T-helper 1 cell treated with Interleukin-12 subunit alpha and Interleukin-12 subunit beta and Interleukin-4 antibody, amounts not matched to agents 30 ng/mL and 1 ng/mL, for 36 hours (primary cell): ENCODE measurements around the gene DCAF10. TPM values are rescaled to one million over a fixed set of nuclear protein-coding genes. Genes with fewer than 3 reads are reported as not detected.

Source experiments
- intact Hi-C: fragments of 100-400 bp; cut with micrococcal nuclease; formaldehyde crosslinking; loops from one replicate; pipeline ENCODE4 v1.15.1; 2024
- total RNA-seq: library from RNA; stranded (reverse); gene quantifications from 2 replicates; pipeline ENCODE4 v1.2.3, GENCODE V29; 2022

DCAF10 gene
- total RNA-seq, 1 donor from 2014 or later, result 17.7 TPM

DNA sequence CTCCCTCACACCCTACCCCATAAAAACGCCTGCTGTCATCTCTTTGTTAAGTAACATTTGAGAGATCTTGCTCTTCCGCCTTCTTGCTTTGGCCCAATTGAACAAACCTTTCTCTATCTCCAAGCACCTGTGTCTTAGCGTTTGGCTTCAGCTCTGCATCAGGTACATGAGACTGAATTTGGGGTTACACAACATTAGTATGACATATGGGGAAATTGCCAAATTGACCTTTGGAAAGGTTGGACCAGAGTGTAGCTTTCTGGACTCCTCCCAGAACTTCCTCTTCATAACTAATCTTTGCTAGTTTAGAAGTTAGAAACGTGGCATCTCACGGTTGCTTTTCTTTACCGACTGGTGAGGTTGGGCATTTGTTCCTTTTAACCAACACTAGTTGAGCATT lies 12.3 kb upstream of the DCAF10 start:
- intact Hi-C loops, result loop anchor here (10.0 kb wide), 1 partner anchor 1214 kb away; the partner anchor contains the start of gene MELK

DNA sequence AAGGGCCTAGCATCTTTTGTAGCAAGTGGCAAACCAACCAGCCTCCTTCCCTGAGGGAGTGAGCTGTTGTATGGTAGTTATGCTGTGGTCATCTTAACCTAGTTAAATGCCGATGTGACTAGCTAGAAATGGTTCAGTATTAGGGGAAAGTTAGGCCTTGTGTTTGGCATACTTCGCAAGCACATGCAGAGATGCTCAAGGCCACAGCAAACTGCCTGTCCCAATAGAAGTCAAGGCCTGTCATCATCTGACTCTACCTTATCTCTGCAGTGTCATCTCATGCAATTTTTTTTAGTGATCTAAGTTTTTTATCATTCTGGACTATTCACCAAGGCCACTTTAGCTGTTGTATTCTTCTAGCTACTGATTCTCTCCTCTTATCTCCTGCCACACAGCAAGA lies 10.5 kb upstream of the DCAF10 start:
- intact Hi-C loops, result no loop called here

DNA sequence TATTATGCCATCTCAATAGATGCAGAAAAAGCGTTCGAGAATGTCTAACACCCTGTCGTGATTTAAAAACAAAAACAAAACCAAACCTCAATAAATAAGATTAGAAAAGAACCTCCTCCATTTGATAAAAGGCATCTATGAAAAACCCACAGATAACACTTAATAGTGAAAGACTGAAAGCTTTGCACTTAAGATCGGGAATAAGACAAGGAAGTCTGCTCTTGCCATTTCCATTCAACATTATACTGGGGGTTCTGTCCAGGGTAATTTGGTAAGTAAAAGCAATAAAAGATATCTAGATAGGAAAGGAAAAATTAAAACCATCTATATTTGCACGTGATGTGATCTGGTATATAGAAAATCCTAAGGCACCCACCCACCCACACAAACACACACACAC lies 8.5 kb upstream of the DCAF10 start:
- intact Hi-C loops, result no loop called here

DNA sequence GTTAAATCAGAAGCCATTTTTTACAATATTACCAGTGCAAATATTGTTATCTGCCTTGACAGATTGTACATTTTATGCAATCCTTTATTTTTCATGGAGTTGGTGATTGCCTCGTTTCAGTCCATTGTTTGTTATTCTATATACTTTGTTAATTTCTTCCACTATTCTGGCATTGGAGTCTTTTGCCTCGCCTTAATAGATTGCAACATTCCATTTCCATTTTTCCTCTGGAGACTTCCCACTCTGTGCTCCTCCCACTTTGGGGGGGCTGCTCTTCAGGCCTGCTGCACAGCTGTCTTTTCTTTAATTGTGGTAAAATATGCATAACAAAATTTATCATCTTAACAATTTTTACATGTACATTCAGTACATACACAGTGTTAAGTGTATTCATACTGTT lies 4.4 kb upstream of the DCAF10 start:
- intact Hi-C loops, result no loop called here

DNA sequence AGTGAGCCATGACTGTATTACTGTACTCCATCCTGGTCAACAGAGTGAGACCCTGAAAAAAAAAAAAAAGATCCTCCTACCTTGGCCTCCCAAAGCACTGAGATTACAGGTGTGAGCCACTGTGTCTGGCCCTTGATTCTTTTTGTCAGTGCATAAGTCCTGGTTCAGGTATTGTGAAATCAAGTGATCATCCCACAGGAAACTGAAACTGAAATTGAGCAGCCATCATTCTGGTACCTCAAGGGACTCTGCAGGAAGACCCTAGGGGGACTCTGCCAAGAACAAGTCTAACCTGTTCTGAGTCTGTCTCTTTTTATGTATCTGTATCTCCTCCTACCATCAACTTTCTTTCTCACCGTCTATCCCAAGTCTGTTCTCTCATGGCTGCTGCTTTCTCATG lies 1.9 kb upstream of the DCAF10 start:
- intact Hi-C loops, result loop anchor here (1.0 kb wide), 1 partner anchor 206 kb away; the partner anchor contains the start of gene TOMM5

DNA sequence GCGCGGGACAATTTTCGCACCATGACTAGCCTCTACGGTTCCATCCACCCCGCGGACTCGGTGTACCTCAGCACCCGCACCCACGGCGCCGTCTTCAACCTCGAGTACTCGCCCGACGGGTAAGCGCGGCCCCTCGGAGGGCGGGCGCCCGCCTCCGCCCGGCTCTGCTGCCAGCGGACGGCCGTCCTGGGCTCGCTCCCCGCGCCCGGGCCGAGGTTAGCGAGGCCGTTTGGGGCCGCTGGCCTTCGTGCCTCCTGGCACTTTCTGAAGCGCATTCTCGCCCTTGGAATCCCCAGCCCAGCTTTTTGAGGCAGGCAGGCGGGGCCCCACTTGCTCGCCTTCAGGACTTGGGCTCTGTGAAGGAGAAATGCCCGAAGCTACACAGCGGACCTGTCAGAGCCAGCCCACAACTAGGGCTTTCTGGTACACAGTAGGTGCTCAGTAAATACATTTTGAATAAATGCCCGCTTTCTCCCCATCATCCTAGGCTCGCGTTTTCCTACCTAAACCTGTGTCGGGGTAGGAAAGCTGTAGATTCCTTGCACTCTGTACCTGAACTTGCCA lies 772 bp downstream of the DCAF10 start:
- intact Hi-C loops, result loop anchor here (5.0 to 10.0 kb wide), 2 partner anchors 266 to 1397 kb away; partner anchors contain the start of genes RNF38 and SHB

DNA sequence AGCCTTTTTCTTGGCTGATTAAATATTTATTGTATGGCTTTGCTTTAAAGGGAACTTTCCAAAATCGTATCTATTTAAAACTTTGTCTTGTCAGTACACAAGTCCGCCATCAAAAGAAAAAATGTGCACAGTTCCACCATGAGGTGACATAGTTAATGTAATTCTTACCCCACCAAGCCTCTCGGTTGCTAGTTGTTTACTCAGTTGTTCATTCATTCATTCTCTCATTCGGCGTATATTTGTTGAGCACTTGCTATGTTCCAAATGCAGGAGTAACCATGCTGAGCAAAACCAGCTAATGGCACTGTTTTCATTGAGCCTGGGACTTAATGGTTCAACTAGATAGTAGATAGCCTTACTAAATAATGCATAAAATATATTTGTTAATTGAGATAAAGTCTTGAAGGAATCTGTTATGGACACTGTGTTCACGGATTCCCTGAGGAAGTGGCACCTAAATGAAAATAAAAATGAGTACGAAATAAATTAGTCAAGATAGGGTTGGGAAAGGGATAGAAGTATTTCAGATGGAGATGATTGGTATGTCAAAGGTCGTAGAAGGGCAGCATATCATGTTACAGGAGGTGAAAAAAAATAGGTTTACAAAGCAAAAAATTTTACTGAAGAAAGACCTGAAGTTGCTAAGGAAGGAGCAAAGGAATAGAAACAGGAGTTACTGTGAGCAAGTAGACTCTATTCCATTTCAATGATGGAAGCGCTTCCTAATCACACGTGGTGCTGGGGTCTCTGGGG lies 1.5 kb downstream of the DCAF10 start:
- intact Hi-C loops, result loop anchor here (5.0 to 10.0 kb wide), 2 partner anchors 265 to 1397 kb away; partner anchors contain the start of genes RNF38 and SHB

DNA sequence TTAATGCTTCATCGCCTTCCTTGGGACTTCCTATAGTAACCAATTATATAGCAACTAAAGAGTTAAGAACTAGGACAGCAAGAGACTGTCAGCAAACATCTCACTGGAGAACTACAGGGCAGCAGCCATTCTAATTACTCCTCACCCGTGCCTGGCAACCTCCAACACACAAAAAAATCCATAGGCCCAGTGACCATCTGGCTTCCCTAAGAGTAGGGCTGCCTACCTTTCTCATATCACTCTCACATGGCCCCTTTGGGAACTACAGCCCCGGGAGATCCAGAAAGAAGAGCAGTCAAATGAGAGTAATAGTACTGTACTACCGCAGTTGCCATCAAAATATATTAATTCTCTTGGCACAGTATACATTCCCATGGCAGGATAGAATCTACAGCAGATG lies 5.7 kb downstream of the DCAF10 start:
- intact Hi-C loops, result loop anchor here (10.0 kb wide), 1 partner anchor 1401 kb away; the partner anchor contains the start of gene RNF38

DNA sequence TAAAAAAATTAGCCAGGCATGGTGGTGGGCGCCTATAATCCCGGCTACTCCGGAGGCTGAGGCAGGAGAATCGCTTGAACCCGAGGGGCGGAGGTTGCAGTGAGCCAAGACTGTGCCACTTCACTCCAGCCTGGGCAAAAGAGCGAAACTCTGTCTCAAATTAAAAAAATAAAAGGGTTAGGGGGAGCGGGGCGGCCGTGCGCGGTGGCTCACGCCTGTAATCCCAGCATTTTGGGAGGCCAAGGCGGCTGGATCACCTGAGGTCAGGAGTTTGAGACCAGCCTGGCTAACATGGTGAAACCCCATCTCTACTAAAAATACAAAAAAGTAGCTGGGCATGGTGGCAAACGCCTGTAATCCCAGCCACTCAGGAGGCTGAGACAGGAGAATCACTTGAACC lies 9.1 kb downstream of the DCAF10 start:
- intact Hi-C loops, result loop anchor here (10.0 kb wide), 1 partner anchor 1405 kb away; the partner anchor contains the start of gene RNF38

DNA sequence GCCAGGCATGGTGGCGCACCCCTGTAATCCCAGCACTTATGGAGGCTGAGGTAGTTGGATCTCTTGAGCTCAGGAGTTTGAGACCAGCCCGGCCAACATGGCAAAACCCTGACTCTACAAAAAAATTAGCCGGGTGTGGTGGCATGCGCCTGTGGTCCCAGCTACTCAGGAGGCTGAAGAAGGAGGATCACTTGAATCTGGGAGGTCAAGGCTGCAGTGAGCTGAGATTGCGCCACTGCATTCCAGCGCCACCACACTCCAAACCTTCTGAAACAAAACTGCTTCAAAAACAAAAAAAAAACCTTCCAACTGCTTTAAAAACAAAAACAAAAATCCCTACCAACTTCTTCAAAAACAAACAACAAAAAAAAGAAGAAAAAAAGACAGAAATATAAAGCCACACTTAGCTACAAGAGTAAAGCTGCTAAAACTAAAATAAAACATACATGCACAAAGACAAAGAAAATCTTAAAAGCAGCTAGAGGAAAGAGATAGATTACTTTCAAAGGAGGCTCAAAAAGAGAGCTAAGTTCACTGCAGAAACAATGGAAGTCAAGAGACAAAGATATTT lies 11.4 kb downstream of the DCAF10 start:
- intact Hi-C loops, result no loop called here

DNA sequence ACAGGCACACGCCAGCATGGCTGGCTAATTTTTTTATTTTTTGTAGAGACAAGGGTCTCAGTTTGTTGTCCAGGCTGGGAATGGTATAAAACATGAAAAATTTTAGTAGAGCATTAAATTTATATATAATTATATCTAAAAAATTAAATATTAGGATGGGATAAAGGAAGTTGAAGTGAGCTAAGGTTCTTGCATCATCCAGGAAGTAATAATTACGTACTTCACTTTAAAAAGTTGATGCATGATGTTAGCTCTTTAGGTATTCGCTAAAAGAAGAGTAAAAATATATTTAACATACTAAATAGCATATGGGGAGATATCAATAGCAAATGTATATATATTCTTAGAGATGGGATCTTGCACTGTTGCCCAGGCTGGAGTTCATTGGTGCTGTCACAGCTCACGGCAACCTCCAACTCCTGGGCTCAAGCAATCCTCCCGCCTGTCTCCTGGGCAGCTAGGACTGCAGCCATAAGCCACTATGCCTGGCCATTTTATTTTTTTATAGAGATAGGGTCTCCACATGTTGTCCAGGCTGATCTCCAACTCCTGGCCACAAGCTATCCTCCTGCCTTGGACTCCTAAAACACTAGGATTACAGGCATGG lies 12.3 kb downstream of the DCAF10 start:
- intact Hi-C loops, result no loop called here

DNA sequence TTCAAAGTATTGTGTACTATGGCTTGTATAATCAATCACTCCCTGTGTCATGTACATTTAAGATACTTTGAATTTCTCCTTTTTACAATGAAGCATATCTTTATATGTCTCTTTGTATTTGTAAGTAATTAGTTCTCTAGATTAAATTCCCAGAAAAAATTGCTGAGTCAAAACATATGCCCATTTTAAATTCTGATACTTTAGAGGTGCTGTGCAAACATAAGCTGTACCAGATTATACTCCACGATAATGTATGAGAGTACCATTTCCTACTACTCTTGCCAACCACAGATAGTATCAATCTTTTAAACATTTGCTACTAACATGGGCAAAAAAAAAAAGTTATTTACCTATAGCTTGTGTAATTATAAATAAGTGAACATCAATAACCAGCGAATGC lies 18.3 kb downstream of the DCAF10 start:
- intact Hi-C loops, result no loop called here

DNA sequence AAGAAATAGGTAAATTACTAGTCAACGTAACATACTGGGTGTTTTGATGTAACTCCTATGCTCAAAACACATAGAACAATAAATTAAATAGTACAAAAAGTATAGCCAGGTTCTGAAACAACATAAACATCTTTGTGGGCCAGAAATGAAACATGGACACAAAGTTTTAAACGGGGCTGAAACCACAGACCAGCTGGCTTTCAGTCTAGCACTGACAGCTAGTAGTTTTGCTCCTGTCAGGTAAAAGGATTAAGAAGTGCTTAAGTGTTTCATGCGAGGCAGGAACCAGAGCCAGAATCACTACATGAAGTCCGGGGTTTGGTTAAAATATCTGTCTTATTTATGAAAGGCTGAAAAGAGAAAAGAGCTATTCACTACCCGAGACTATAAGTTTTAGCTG lies 19.5 kb downstream of the DCAF10 start:
- intact Hi-C loops, result loop anchor here (10.0 kb wide), 1 partner anchor 65 kb away; no protein-coding TSS in a partner anchor

DNA sequence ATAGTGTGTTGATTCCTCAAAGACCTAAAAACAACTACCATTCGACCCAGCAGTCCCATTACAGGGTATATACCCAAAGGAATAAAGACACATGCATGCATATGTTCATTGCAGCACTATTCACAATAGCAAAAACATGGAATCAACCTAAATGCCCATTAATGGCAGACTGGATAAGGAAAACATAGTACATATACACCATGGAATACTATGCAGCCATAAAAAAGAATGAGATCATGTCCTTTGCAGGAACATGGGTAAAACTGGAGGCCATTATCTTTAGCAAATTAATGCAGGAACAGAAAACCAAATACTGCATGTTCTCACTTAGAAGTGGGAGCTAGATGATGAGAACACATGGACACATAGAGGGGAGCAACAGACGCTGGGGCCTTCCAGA lies 24.6 kb downstream of the DCAF10 start:
- intact Hi-C loops, result loop anchor here (10.0 kb wide), 1 partner anchor 60 kb away; no protein-coding TSS in a partner anchor

DNA sequence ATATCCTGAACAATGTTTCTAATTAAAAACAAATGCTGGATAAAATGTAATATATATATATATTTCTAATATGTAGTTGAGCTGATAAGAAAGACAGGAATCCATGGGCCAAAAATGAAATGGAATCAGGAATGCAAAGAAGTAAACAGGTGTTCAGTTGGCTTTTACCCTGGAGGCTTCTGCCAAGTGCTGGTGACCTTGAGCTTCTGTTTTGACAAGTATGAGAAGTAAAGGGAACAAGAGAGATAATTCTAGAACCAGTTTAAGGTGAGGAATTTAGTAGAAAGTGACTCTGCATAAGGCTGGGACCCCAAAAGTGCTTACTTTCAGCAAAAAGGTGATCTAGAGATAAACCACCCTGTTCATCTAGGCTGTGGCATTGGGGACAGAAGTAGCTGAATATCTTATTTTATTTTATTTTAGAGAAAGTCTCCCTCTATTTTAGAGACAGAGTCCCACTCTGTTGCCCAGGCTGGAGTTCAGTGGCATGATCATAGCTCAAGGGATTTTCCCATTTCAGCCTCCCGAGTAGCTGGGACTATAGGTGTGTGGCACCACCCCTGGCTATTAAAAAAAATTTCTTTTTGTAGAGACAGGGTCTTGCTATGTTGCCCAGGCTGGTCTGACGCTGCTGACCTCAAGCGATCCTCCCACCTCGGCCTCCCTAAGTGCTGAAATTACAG lies 27.0 kb downstream of the DCAF10 start:
- intact Hi-C loops, result loop anchor here (10.0 kb wide), 1 partner anchor 57 kb away; no protein-coding TSS in a partner anchor

DNA sequence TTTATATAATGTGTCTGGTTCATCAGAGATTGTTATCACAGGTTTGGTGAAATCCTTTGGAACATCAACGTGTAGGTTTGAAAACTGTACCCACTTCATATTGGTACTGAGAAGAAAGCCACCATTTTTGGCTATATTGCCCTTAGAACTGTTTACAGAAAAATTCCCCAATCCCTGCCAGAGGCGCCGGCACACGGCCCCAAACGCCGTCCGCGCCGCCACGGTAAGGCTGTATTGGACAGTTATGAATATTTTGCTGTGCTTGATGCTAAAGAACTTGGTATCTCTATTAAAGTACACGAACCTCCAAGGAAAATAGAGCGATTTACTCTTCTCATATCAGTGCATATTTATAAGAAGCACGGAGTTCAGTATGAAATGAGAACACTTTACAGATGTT lies 35.2 kb downstream of the DCAF10 start:
- intact Hi-C loops, result no loop called here

DNA sequence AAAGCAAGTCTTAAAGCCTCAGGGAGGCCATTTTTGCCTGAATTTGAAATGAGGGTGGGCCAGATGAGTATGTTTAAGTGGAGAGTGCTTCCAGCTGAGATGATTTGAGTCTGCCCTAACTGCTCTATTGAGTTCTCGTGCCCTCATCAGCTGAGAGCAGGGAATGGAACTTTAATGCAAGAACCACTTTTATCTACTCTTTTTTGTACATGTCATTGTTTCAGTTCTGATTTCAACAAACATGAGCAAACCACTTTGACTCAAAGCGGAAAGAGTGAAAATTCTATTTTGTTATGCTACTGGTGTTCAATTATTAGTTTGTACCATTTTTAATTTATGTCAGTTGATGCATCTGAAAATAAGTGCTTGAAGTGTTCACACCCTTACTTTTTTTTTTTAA lies 35.8 kb downstream of the DCAF10 start:
- intact Hi-C loops, result no loop called here

DNA sequence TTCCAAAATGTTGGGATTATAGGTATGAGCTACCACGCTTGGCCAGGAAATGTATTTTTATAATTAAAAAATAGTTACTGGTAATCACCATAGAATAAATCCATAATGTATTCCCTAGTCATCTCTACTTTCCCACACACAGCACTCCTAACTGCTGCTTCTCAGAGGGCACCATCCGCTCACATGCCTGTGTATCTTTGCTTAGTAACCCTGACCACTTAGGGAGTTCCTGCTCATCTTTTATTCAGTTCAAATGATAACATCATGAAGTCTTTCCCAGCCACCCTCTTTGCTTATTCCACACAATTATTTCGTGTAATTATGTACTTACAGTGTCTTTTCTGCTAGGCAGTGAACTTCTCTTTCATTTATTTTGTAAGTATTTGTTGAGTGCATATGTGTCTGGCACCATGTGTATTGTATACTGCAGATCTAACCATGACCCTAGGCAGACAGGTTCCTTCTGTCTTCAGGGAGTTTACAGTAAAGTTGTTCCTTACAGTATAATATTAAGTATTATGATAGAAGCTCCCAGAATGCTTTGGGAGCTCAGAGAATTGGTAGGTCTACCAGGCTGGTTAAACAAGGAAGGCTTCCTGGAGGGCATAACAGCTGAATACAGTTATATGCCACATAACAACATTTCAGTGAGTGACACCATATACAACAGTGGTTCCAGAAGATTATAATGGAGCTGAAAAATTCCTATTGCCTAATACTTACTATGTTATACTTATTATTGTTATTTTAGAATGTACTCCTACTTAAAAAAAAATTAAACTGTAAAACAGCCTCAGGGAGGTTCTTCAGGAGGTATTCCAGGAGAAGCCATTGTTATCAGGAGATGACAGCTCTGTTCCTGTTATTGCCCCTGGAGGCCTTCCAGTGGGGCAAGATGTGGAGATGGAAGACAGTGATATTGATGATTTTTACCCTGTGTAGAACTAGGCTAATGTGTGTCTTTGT lies 39.2 kb downstream of the DCAF10 start:
- intact Hi-C loops, result no loop called here

DNA sequence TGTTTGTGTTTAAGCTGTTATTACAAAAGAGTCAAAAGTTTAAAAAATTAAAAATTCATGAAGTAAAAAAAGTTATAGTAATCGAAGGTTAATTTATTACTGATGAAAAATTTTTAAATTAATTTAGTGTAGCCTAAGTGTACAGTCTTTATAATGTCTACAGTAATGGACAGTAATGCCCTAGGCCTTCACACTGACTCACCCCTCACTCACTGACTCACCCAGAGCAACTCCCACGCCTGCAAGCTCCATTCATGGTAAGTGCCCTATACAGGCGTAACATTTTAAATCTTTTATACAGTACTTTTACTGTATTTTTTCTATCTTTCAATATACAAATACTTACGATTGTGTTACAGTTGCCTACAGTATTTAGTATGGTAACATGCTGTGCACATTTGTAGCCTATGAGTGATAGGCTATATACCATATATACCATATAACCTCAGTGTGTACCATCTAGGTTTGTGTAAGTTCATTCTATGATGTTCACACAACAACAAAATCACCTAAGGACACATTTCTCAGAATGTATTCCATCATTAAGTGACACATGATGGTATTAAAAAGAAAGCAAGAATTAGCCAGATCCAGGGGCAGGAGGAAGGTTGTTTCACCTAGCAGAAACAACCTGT lies 40.1 kb downstream of the DCAF10 start:
- intact Hi-C loops, result no loop called here

DNA sequence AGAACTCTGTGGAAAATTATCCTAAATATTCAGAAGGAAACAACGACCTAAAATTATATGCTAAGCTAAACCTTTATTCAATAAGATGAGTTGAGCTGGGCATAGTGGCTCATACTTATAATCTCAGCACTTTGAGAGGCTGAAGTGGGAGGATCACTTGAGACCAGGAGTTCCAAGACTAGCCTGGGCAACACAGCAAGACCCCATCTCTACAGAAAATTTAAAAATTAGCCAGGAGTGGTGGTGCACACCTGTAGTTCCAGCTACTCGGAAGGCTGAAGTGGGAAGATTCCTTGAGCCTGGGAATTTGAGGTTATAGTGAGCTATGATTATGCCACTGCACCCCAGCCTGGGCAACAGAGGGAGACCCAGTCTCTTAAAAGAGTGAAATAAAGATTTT lies 51.6 kb downstream of the DCAF10 start:
- intact Hi-C loops, result no loop called here
